ENCODE measurements around the gene SEC23A. TPM values are rescaled to one million over a fixed set of nuclear protein-coding genes. Genes with fewer than 3 reads are reported as not detected.
A peak's percentile ranks its signal among the peaks of the same experiment; 100 is the strongest.

Gene SEC23A
- total and polyA plus RNA-seq, 2 of the 13 experiments (the other 11 are each of a cell fraction or from before 2014, with no cell fraction given): 403 to 887 TPM

- ChIA-PET POLR2A (interaction anchor here (1.0 to 2.0 kb wide), 3 partner anchors 17 to 89 kb away, joined by 3 to 20 read pairs (median 3); partner anchors contain the start of genes SEC23A and TRAPPC6B), CTCF (ENCODE audit: low intra/inter-chr PET ratio, low total read pairs) (no interaction called here)
- 97% methylated on average over 1 of the region's 1 CpG for WGBS (ENCODE audit: low lambda C conversion rate)
- Histone ChIP-seq H4K20me1 (ENCODE audit: insufficient read depth, low read length) (peaks cover 24% of the 10 kb centered on the region), H3K9me3 (ENCODE audit: low read length) (no peaks in the 10 kb centered on the region), H3K36me3 (replicated peaks in 1 of 2; ENCODE audit: control insufficient read depth in 1 of 2, insufficient read depth in 2 of 2, low read length in 2 of 2) (peaks cover 43 to 83% of the 10 kb centered on the region in 2 experiments), H3K4me1 (ENCODE audit: insufficient read depth, low read length) (no peaks in the 10 kb centered on the region), H3K4me3 (replicated peaks in 1 of 3; ENCODE audit: insufficient read depth in 1 of 3, low read depth in 2 of 3, low read length in 3 of 3) (no peak overlapping the region), H3K4me2 (ENCODE audit: low read depth, low read length) (no peak overlapping the region), H3K27ac (ENCODE audit: extremely low read length, insufficient read depth, low read length) (no peak overlapping the region), H3K9ac (ENCODE audit: insufficient read depth, low read depth, low read length) (no peak overlapping the region), H3K79me2 (ENCODE audit: insufficient read depth, low read length) (peaks cover 14% of the 10 kb centered on the region), H3K27me3 (ENCODE audit: control insufficient read depth in 1 of 2, insufficient read depth in 2 of 2, low read length in 2 of 2) (no peaks in the 10 kb centered on the region), H2AFZ (ENCODE audit: low read length) (no peak overlapping the region)
- 0 out of 2 replicates have a peak, but pooled peaks have one; percentile 83 for TF ChIP-seq FOXO4 (CRISPR knock-in tag; conservative IDR thresholded peaks at IDR 0.05)
- peak; percentile 72 for TF ChIP-seq RBM22 (optimal IDR thresholded peaks at IDR 0.05; ENCODE audit: low read length)
- TF ChIP-seq ZNF232 (CRISPR knock-in tag; IDR thresholded peaks at IDR 0.05; ENCODE audit: borderline replicate concordance): no peak
- TF ChIP-seq ZNF263 (CRISPR knock-in tag; IDR thresholded peaks at IDR 0.05): peak; percentile 56; the same call in 1 of the 2 replicates
- DNase-seq (ENCODE audit: low spot score) (no peak), FAIRE-seq (no peak), ATAC-seq (no peak)
- BruUV-seq (replicated peaks): TSS peak; percentile 1
- intact Hi-C loops (cut with micrococcal nuclease; ENCODE audit: unreplicated experiment) (no loop called here), in situ Hi-C loops (cut with HindIII; ENCODE audit: extremely low pct_ligation_motif_present, low pct_unique_long_range_greater_than_20kb) (no loop called here)
Measured at GRCh38 chr14:39080886-39081285, 22.1 kb downstream of the SEC23A start.

GRCh38 chr14:39071096-39071495 lies 31.9 kb downstream of the SEC23A start:
- H3K9ac ChIP-seq (ENCODE audit: insufficient read depth, low read depth, low read length): no peak overlapping the region
- no peak overlapping the region for H2AFZ ChIP-seq (ENCODE audit: low read length)
- FAIRE-seq (no peak), DNase-seq (ENCODE audit: low spot score) (no peak), ATAC-seq (peak; percentile 4; the same call in 1 of the 3 replicates)
- BruUV-seq (replicated peaks): no TSS peak
- no peaks in the 10 kb centered on the region for H3K9me3 ChIP-seq (ENCODE audit: low read length)
- peaks cover 18% of the 10 kb centered on the region for H3K79me2 ChIP-seq (ENCODE audit: insufficient read depth, low read length)
- intact Hi-C loops (cut with micrococcal nuclease; ENCODE audit: unreplicated experiment): no loop called here
- H3K4me3 ChIP-seq (replicated peaks in 1 of 3; ENCODE audit: insufficient read depth in 1 of 3, low read depth in 2 of 3, low read length in 3 of 3): no peak overlapping the region
- ChIA-PET CTCF (ENCODE audit: low intra/inter-chr PET ratio, low total read pairs) (no interaction called here), POLR2A (interaction anchor here (1.1 to 1.2 kb wide), 2 partner anchors 32 to 54 kb away, joined by 3 read pairs; partner anchors contain the start of gene SEC23A)
- H4K20me1 ChIP-seq (ENCODE audit: insufficient read depth, low read length): peaks cover 27% of the 10 kb centered on the region
- no peaks in the 10 kb centered on the region for H3K27me3 ChIP-seq (ENCODE audit: control insufficient read depth in 1 of 2, insufficient read depth in 2 of 2, low read length in 2 of 2)
- WGBS (ENCODE audit: low lambda C conversion rate): 98% methylated on average over 2 of the region's 2 CpGs
- H3K36me3 ChIP-seq (replicated peaks in 1 of 2; ENCODE audit: control insufficient read depth in 1 of 2, insufficient read depth in 2 of 2, low read length in 2 of 2): peaks cover 37 to 91% of the 10 kb centered on the region in 2 experiments
- H3K4me2 ChIP-seq (ENCODE audit: low read depth, low read length): no peak overlapping the region
- in situ Hi-C loops (cut with HindIII; ENCODE audit: extremely low pct_ligation_motif_present, low pct_unique_long_range_greater_than_20kb): no loop called here
- no peak overlapping the region for H3K27ac ChIP-seq (ENCODE audit: extremely low read length, insufficient read depth, low read length)
- H3K4me1 ChIP-seq (ENCODE audit: insufficient read depth, low read length): peaks cover 23% of the 10 kb centered on the region
- TF ChIP-seq HOXA9 (CRISPR knock-in tag; IDR thresholded peaks at IDR 0.05; ENCODE audit: borderline replicate concordance) (no peak), ZNF34 (CRISPR knock-in tag; IDR thresholded peaks at IDR 0.05; ENCODE audit: borderline replicate concordance) (no peak), MTA1 (CRISPR knock-in tag; IDR thresholded peaks at IDR 0.05; ENCODE audit: borderline replicate concordance) (no peak), BRCA1 (CRISPR knock-in tag; IDR thresholded peaks at IDR 0.05) (no peak), PHF5A (CRISPR knock-in tag; IDR thresholded peaks at IDR 0.05; ENCODE audit: low read depth, unreplicated experiment) (no peak), ZBTB3 (CRISPR knock-in tag; IDR thresholded peaks at IDR 0.05; ENCODE audit: borderline replicate concordance, low read depth) (no peak), MBD4 (IDR thresholded peaks at IDR 0.05; ENCODE audit: borderline replicate concordance, low read length) (no peak), SAP130 (CRISPR knock-in tag; IDR thresholded peaks at IDR 0.05; ENCODE audit: low read depth) (no peak), ZBTB49 (CRISPR knock-in tag; IDR thresholded peaks at IDR 0.05; ENCODE audit: borderline replicate concordance) (no peak), IRX3 (CRISPR knock-in tag; IDR thresholded peaks at IDR 0.05; ENCODE audit: borderline replicate concordance, low read depth) (no peak), ZNF652 (CRISPR knock-in tag; IDR thresholded peaks at IDR 0.05; ENCODE audit: borderline replicate concordance, low read depth) (no peak), RBFOX2 (IDR thresholded peaks at IDR 0.05; ENCODE audit: low read depth, low read length) (0 out of 2 replicates have a peak, but pooled peaks have one; percentile 25)
